Hepatocyte (in vitro differentiated cells): Measurements from ENCODE around the gene ZBED3. TPM values are rescaled to one million over a fixed set of nuclear protein-coding genes. Genes with fewer than 3 reads are reported as not detected.

ENCODE experiments used
- DNase-seq: peaks from one replicate; pipeline ENCODE4 v3.0.0-alpha.2; 2016; ENCODE audit warnings: low spot score
- H2AFZ ChIP-seq: fragments of 200-600 bp; sonication (generic); 2 replicates; pipeline ENCODE4 v1.6.0; 2016; ENCODE audit warnings: antibody characterized with exemption, mild to moderate bottlenecking
- H3K27ac ChIP-seq: fragments of 200-600 bp; sonication (generic); 2 replicates; pipeline ENCODE4 v1.5.1; 2016; ENCODE audit warnings: mild to moderate bottlenecking
- H3K27me3 ChIP-seq: fragments of 200-600 bp; sonication (generic); 2 replicates; pipeline ENCODE4 v1.6.1; 2016
- H3K36me3 ChIP-seq: fragments of 200-600 bp; sonication (generic); replicated peaks from 2 replicates; pipeline ENCODE4 v1.5.1; 2016; ENCODE audit warnings: low read depth; ENCODE audit not compliant: insufficient read depth
- H3K4me1 ChIP-seq: fragments of 200-600 bp; sonication (generic); 2 replicates; pipeline ENCODE4 v1.5.1; 2016; ENCODE audit warnings: mild to moderate bottlenecking, moderate library complexity; ENCODE audit not compliant: insufficient read depth
- H3K4me2 ChIP-seq: fragments of 200-600 bp; sonication (generic); 2 replicates; pipeline ENCODE4 v1.6.0; 2016
- H3K4me3 ChIP-seq: fragments of 200-600 bp; sonication (generic); 2 replicates; pipeline ENCODE4 v1.5.1; 2016; ENCODE audit warnings: mild to moderate bottlenecking
- H3K79me2 ChIP-seq: fragments of 200-600 bp; sonication (generic); 2 replicates; pipeline ENCODE4 v1.6.0; 2017; ENCODE audit warnings: mild to moderate bottlenecking
- H3K9me2 ChIP-seq: fragments of 200-600 bp; sonication (generic); replicated peaks from 2 replicates; pipeline ENCODE4 v1.6.0; 2017; ENCODE audit warnings: mild to moderate bottlenecking; ENCODE audit not compliant: insufficient read depth
- H3K9me3 ChIP-seq: fragments of 200-600 bp; sonication (generic); 2 replicates; pipeline ENCODE4 v1.5.1; 2016; ENCODE audit warnings: low read depth, mild to moderate bottlenecking
- H4K20me1 ChIP-seq: fragments of 200-600 bp; sonication (generic); 2 replicates; pipeline ENCODE4 v1.6.0; 2016; ENCODE audit warnings: mild to moderate bottlenecking; ENCODE audit not compliant: insufficient read depth, poor library complexity, severe bottlenecking
- EZH2 ChIP-seq: fragments of 200-600 bp; sonication (generic); IDR thresholded peaks from 2 replicates; pipeline ENCODE4 v1.6.1; 2016; ENCODE audit warnings: antibody characterized with exemption, mild to moderate bottlenecking, borderline replicate concordance
- EZH2phosphoT487 ChIP-seq: fragments of 200-600 bp; sonication (generic); IDR thresholded peaks from one replicate; pipeline ENCODE4 v1.6.1; 2018; ENCODE audit warnings: antibody characterized with exemption, mild to moderate bottlenecking, low read depth, moderate library complexity; ENCODE audit not compliant: unreplicated experiment, severe bottlenecking
- WGBS: methylation state at CpG from one replicate; pipeline ENCODE4 v1.1.6; 2016; ENCODE audit warnings: low lambda C conversion rate; ENCODE audit errors: missing lambda C conversion rate; 5-methylcytosine and 5-hydroxymethylcytosine counted together
- polyA plus RNA-seq: library from polyadenylated mRNA; unstranded; fragments of >200 nt; fragmentation: Nextera tagmentation; extraction: Ambion mirVana; gene quantifications from 2 replicates; pipeline ENCODE4 v1.2.1, GENCODE V29; 2016
- small RNA-seq: library from RNA; depleted of rRNA; stranded (forward); fragments of <200 nt; gene quantifications from one replicate; pipeline ENCODE3, GENCODE V24; 2014
- total RNA-seq: library from RNA; depleted of rRNA; stranded (reverse); fragments of >200 nt; gene quantifications from 2 replicates; pipeline ENCODE4 v1.2.3, GENCODE V29; 2014
- TF ChIP-seq, protein P1 (sequence below): fragments of 200-600 bp; sonication (generic); IDR thresholded peaks from 2 replicates; pipeline ENCODE4 v1.5.1; 2016; ENCODE audit warnings: antibody characterized with exemption, mild to moderate bottlenecking; ENCODE audit not compliant: poor library complexity

ZBED3 gene
- total and polyA plus RNA-seq, 2 experiments from 2014 or later, result 6.0 to 29.8 TPM

DNA sequence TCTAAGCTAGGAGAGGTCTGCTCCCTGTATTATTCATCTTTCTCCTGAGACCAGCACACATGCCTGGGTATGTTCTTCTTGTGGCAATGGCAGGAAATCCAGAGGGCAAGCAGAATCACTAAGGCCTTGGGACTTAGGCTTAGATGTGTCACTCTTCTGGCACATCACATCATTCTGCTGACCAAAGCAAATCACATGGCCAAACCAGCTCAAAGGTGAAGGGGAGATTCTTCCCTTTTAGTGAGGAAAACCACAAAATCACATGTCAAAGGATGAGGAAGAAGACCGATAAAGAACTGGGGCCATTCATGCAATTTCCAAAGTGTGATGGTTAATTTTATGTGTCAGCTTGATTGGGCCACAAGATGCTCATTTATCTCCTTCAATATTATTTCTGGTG lies 62.6 kb downstream of the ZBED3 start:
- H3K9me3 ChIP-seq, result no peaks in the 10 kb centered on the region
- no peaks in the 10 kb centered on the region for H3K9me2 ChIP-seq
- H3K4me3 ChIP-seq, result no peak overlapping the region
- H3K27ac ChIP-seq, result no peak overlapping the region
- WGBS, result 83% methylated on average over 1 of the region's 1 CpG
- no peaks in the 10 kb centered on the region for H3K36me3 ChIP-seq
- H3K4me1 ChIP-seq, result no peaks in the 10 kb centered on the region
- no peaks in the 10 kb centered on the region for H3K79me2 ChIP-seq
- H3K4me2 ChIP-seq, result no peak overlapping the region
- TF ChIP-seq EZH2 (no peak), EZH2phosphoT487 (no peak)
- TF ChIP-seq, protein P1, sequence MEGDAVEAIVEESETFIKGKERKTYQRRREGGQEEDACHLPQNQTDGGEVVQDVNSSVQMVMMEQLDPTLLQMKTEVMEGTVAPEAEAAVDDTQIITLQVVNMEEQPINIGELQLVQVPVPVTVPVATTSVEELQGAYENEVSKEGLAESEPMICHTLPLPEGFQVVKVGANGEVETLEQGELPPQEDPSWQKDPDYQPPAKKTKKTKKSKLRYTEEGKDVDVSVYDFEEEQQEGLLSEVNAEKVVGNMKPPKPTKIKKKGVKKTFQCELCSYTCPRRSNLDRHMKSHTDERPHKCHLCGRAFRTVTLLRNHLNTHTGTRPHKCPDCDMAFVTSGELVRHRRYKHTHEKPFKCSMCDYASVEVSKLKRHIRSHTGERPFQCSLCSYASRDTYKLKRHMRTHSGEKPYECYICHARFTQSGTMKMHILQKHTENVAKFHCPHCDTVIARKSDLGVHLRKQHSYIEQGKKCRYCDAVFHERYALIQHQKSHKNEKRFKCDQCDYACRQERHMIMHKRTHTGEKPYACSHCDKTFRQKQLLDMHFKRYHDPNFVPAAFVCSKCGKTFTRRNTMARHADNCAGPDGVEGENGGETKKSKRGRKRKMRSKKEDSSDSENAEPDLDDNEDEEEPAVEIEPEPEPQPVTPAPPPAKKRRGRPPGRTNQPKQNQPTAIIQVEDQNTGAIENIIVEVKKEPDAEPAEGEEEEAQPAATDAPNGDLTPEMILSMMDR, result no peak
- no peak for DNase-seq
- no peaks in the 10 kb centered on the region for H3K27me3 ChIP-seq
- no peak overlapping the region for H2AFZ ChIP-seq
- no peaks in the 10 kb centered on the region for H4K20me1 ChIP-seq

GRCh38 chr5:77022511-77023417 lies 64.3 kb downstream of the ZBED3 start:
- Histone ChIP-seq H4K20me1 (no peaks in the 10 kb centered on the region), H3K9me3 (no peaks in the 10 kb centered on the region), H3K27ac (peak overlapping the region; percentile 20), H3K9me2 (no peaks in the 10 kb centered on the region), H3K27me3 (no peaks in the 10 kb centered on the region), H3K79me2 (no peaks in the 10 kb centered on the region), H3K4me1 (no peaks in the 10 kb centered on the region), H2AFZ (no peak overlapping the region), H3K36me3 (no peaks in the 10 kb centered on the region), H3K4me2 (peak overlapping the region; percentile 22), H3K4me3 (no peak overlapping the region)
- TF ChIP-seq EZH2 (no peak), EZH2phosphoT487 (no peak)
- TF ChIP-seq, protein P1, result no peak
- DNase-seq, result peak; percentile 26
- 63% methylated on average over 7 of the region's 7 CpGs for WGBS

Small RNAs within 50 kb of the gene (small RNA-seq; reads per million reads assigned to genes)
- 1,108 reads per million, percentile 99 among the genes with 10 or more reads in this experiment for gene SNORA47

Other genes with a start within 250 kb of the ZBED3 start
- gene S100Z, start 237.3 kb downstream of the ZBED3 start, total RNA-seq, result 0.32 and 1.4 TPM in 2 replicates
- gene S100Z, start 237.3 kb downstream of the ZBED3 start, polyA plus RNA-seq, result 0.39 and 0.51 TPM in 2 replicates
- 0.80 and 5.0 TPM in 2 replicates for gene CRHBP, start 134.2 kb downstream of the ZBED3 start, total RNA-seq
- gene CRHBP, start 134.2 kb downstream of the ZBED3 start, polyA plus RNA-seq, result 0.37 and 0.77 TPM in 2 replicates
- 30.1 and 32.0 TPM in 2 replicates for gene AGGF1, start 56.9 kb downstream of the ZBED3 start, total RNA-seq
- 17.3 and 22.1 TPM in 2 replicates for gene AGGF1, start 56.9 kb downstream of the ZBED3 start, polyA plus RNA-seq
- 9.2 and 13.2 TPM in 2 replicates for gene PDE8B, start 123.4 kb upstream of the ZBED3 start, total RNA-seq
- gene PDE8B, start 123.4 kb upstream of the ZBED3 start, polyA plus RNA-seq, result 8.3 and 12.3 TPM in 2 replicates